Fibroblast of lung (primary cell): Measurements from ENCODE around the gene APOBEC3F.

Experiments
- CTCF ChIP-seq, 2 donors: IDR thresholded peaks in 1 of 2; conservative IDR thresholded peaks in 1 of 2; 1 replicate in 1 of 2; 2 replicates in 1 of 2; pipeline ENCODE4 v1.5.1; 2011 to 2012; ENCODE audit warnings: low read length in 2 of 2, control low read depth in 1 of 2, inconsistent platforms in 1 of 2, low read depth in 1 of 2, mild to moderate bottlenecking in 1 of 2
- EZH2 ChIP-seq: IDR thresholded peaks from 2 replicates; pipeline ENCODE4 v1.5.1; 2012; ENCODE audit warnings: low read length, control low read depth, mild to moderate bottlenecking; ENCODE audit errors: missing control alignments

GRCh38 chr22:39024519-39025308 is 15.9 kb upstream of the APOBEC3F start:
- TF ChIP-seq EZH2 (no peak), CTCF (conservative IDR thresholded peaks at IDR 0.05 in 1 of 2, IDR thresholded peaks at IDR 0.05 in 1 of 2; ENCODE audit: low read depth in 1 of 2, low read length in 2 of 2) (no peak)
